ENCODE results near the gene PCDHA9. TPM values are rescaled to one million over a fixed set of nuclear protein-coding genes. Genes with fewer than 3 reads are reported as not detected.
A peak's percentile ranks its signal among the peaks of the same experiment; 100 is the strongest.

PCDHA9 gene
- total RNA-seq, 2 donors from 2014 or later, result 1.3 to 3.3 TPM

- intact Hi-C loops (cut with DNase I), result no loop called here
- H3K4me1 ChIP-seq, result no peaks in the 10 kb centered on the region
- H3K4me3 ChIP-seq, result no peak overlapping the region
- H3K27me3 ChIP-seq, result no peaks in the 10 kb centered on the region
- peaks cover 0 to 25% (median 0%) of the 10 kb centered on the region in 3 donors for H3K9me3 ChIP-seq
- no peaks in the 10 kb centered on the region for H3K36me3 ChIP-seq (replicated peaks in 1 of 2; ENCODE audit: insufficient read depth in 1 of 2, low read depth in 2 of 2)
- WGBS, 2 donors, result 14 to 34% methylated on average over 12 of the region's 12 CpGs
- DNase-seq (peak in 2 of 4 donors; percentile 12 to 16), ATAC-seq (no peak)
- TF ChIP-seq POLR2A (IDR thresholded peaks at IDR 0.05) (no peak), CTCF (IDR thresholded peaks at IDR 0.05) (peak in 1 of 7 experiments; percentile 3)
- H3K27ac ChIP-seq, result no peak overlapping the region
These were observed 34.4 kb downstream of the PCDHA9 start for GRCh38 chr5:140882591-140882899.

GRCh38 chr5:140883373-140883772 is 35.2 kb downstream of the PCDHA9 start:
- Histone ChIP-seq H3K9me3 (peaks cover 0 to 25% (median 0%) of the 10 kb centered on the region in 3 donors), H3K36me3 (replicated peaks in 1 of 2; ENCODE audit: insufficient read depth in 1 of 2, low read depth in 2 of 2) (no peaks in the 10 kb centered on the region), H3K27me3 (no peaks in the 10 kb centered on the region), H3K4me3 (no peak overlapping the region), H3K27ac (no peak overlapping the region), H3K4me1 (no peaks in the 10 kb centered on the region)
- TF ChIP-seq CTCF (IDR thresholded peaks at IDR 0.05) (no peak), POLR2A (IDR thresholded peaks at IDR 0.05) (no peak)
- 32 to 42% methylated on average over 31 to 41 of the region's 41 CpGs for WGBS, 2 donors
- intact Hi-C loops (cut with DNase I), result no loop called here
- no peak for DNase-seq
- ATAC-seq, result no peak

- TF ChIP-seq POLR2A (IDR thresholded peaks at IDR 0.05) (no peak), CTCF (IDR thresholded peaks at IDR 0.05) (no peak)
- Histone ChIP-seq H3K36me3 (replicated peaks in 1 of 2; ENCODE audit: insufficient read depth in 1 of 2, low read depth in 2 of 2) (no peaks in the 10 kb centered on the region), H3K4me1 (no peaks in the 10 kb centered on the region), H3K4me3 (no peak overlapping the region), H3K27ac (no peak overlapping the region), H3K9me3 (peaks cover 0 to 25% (median 0%) of the 10 kb centered on the region in 3 donors), H3K27me3 (no peaks in the 10 kb centered on the region)
- WGBS, 2 donors, result 30 to 49% methylated on average over 17 to 79 of the region's 79 CpGs
- DNase-seq (no peak), ATAC-seq (no peak)
- intact Hi-C loops (cut with DNase I), result no loop called here
These were observed 35.9 kb downstream of the PCDHA9 start for GRCh38 chr5:140883927-140884697.

Other genes starting within 250 kb of the PCDHA9 start
- 10 to 100 TPM; 19.2 to 62.6 TPM for gene CD14, start 215.2 kb upstream of the PCDHA9 start, total RNA-seq
- 10 to 100 TPM; 14.5 to 58.7 TPM for gene TMCO6, start 208.9 kb upstream of the PCDHA9 start, total RNA-seq
- 10 to 100 TPM; 36.6 to 46.1 TPM for gene NDUFA2, start 200.8 kb upstream of the PCDHA9 start, total RNA-seq
- 100 to 1,000 TPM in 1 of 2 donors, 10 to 100 TPM in 1; 62.6 to 134 TPM for gene IK, start 200.6 kb upstream of the PCDHA9 start, total RNA-seq
- 10 to 100 TPM; 14.5 to 16.1 TPM for gene WDR55, start 183.5 kb upstream of the PCDHA9 start, total RNA-seq
- gene DND1, start 174.8 kb upstream of the PCDHA9 start, total RNA-seq, result 1 to 10 TPM; 1.8 to 2.6 TPM
- gene HARS1, start 157.0 kb upstream of the PCDHA9 start, total RNA-seq, result 10 to 100 TPM; 46.2 to 52.4 TPM
- gene HARS2, start 156.9 kb upstream of the PCDHA9 start, total RNA-seq, result 10 to 100 TPM; 13.7 to 23.7 TPM
- gene ZMAT2, start 147.9 kb upstream of the PCDHA9 start, total RNA-seq, result 10 to 100 TPM; 16.1 to 27.0 TPM
- not detected for gene PCDHA1, start 62.2 kb upstream of the PCDHA9 start, total RNA-seq
- 1 to 10 TPM in 1 of 2 donors, under 1 TPM in 1; 0.26 to 1.3 TPM for gene PCDHA2, start 53.5 kb upstream of the PCDHA9 start, total RNA-seq
- 1 to 10 TPM in 1 of 2 donors, under 1 TPM in 1; 0.99 to 1.0 TPM for gene PCDHA3, start 47.3 kb upstream of the PCDHA9 start, total RNA-seq
- gene PCDHA4, start 41.3 kb upstream of the PCDHA9 start, total RNA-seq, result 1 to 10 TPM; 2.0 to 3.1 TPM
- gene PCDHA5, start 26.8 kb upstream of the PCDHA9 start, total RNA-seq, result 1 to 10 TPM; 2.3 to 4.0 TPM
- gene PCDHA6, start 20.4 kb upstream of the PCDHA9 start, total RNA-seq, result 1 to 10 TPM; 3.4 to 5.9 TPM
- gene PCDHA7, start 14.1 kb upstream of the PCDHA9 start, total RNA-seq, result 1 to 10 TPM; 1.3 to 3.3 TPM
- 1 to 10 TPM; 2.1 to 4.6 TPM for gene PCDHA8, start 7.2 kb upstream of the PCDHA9 start, total RNA-seq
- 1 to 10 TPM; 3.1 to 6.6 TPM for gene PCDHA10, start 7.5 kb downstream of the PCDHA9 start, total RNA-seq
- gene PCDHA11, start 20.6 kb downstream of the PCDHA9 start, total RNA-seq, result 1 to 10 TPM; 3.6 to 4.9 TPM
- gene PCDHA12, start 26.9 kb downstream of the PCDHA9 start, total RNA-seq, result 1 to 10 TPM; 3.6 to 3.9 TPM
- gene PCDHA13, start 33.7 kb downstream of the PCDHA9 start, total RNA-seq, result 1 to 10 TPM; 2.3 to 7.6 TPM
- 1 to 10 TPM; 1.8 to 4.0 TPM for gene PCDHAC1, start 77.9 kb downstream of the PCDHA9 start, total RNA-seq
- gene PCDHAC2, start 118.1 kb downstream of the PCDHA9 start, total RNA-seq, result 1 to 10 TPM; 1.6 to 2.3 TPM
- under 1 TPM; 0.26 to 0.66 TPM for gene PCDHB1, start 203.0 kb downstream of the PCDHA9 start, total RNA-seq
- 1 to 10 TPM; 1.8 to 2.0 TPM for gene PCDHB2, start 246.2 kb downstream of the PCDHA9 start, total RNA-seq

All from body of pancreas (tissue), 4 donors.